NCI-H1694 treated with DMSO at 0.1 percent for 48 hours (cell line): ENCODE measurements around the gene DYSF.
A peak's percentile ranks its signal among the peaks of the same experiment; 100 is the strongest.

Experiments
- DNase-seq: peaks from one replicate; lab custom pipeline; 2025; lab: John Stamatoyannopoulos, UW

Gene DYSF

DNA sequence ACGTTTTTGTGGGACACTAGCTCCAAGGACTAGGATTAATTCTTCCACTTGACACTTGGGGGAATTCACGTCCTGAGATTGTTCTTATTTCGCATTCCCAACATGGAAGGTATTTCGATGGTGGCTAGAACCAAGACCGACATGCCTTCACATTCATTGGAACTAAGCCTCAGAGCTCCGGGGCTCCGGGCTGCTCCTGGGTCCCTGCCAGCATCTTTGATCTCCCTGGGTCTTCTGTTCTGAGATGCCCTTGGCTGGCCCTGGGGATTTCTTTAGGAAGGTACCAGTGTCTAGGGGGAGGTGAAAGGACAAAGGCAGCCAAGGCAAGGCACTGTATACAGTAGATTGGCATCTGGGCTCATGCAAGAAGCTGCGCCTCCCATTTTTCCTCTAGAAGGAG lies 76.8 kb downstream of the DYSF start:
- no peak for DNase-seq

DNA sequence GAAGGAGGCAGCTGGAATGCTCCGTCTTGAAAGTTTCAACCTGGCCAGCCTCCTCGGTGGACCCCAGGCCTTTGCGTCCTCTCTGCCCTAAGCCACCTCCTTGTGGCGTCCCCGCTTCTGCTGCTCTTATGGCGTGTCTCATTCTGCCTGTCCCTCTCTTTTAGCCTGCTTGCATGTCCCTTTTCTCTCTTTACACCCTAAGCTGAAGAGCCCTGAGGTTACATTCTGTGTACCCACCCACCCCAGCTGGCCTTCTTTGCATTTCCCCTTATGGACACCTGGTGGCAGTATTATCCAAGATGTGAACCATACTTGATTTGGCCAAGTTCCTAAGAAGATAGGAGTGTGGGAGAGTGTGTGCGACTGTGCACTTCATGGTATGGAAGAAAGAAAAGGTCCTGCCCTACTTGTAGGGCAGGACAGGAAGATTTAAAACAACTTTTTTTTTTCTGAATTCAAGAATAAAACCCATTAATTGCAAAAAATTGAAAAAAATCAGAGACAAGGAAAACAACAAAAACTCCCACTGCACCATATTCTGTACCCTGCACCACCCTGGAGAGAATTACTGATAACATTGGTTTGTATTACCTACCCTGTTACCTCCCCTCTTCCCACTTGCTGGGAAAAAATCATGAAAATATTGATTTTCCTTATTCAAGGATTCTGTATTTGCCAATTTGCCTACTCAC lies 77.4 kb downstream of the DYSF start:
- peak; percentile 38 for DNase-seq

DNA sequence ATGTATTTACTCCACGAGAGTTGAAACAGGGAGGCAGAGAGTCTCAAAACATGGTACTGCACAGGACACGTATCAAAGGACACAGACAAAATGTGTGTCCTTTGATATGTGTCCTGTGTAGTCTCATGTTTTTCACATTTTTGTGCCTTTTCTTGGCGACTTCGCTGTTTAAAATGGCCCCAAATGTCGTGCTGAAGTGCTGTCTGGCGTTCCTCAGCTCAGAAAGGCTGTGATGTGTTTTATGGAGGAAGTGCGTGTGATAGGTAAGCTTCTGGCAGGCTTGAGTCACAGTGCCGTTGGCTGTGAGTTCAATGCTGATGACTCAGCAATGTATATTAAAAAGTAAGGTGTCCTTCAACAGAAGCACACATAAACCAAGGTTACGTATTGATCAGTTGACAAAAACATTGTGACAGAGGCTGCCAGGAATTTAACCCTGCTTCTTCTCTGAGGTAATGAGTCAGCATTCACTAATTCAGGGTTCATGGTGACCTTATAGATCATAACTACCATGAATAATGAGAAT lies 78.2 kb downstream of the DYSF start:
- DNase-seq, result no peak

DNA sequence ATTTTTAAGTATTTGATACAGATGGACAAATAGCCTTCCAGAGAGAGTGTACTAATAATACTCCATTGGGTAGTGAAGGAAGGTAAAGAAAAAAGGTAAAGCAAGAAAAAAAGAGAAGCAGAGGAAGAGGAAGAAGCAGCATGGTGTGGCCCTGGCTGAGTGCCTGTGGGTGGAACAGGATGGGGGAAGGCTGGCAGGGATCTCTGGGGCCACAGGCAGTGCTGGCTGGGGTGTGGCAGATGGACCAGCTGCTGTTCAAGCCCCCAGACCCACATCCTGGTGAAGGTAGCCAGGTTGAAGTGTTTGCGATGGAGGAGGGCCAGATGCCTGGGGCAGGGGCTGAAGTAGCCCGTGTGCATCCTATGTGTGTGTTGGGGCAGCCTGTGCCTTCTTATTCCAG lies 79.0 kb downstream of the DYSF start:
- DNase-seq, result no peak

DNA sequence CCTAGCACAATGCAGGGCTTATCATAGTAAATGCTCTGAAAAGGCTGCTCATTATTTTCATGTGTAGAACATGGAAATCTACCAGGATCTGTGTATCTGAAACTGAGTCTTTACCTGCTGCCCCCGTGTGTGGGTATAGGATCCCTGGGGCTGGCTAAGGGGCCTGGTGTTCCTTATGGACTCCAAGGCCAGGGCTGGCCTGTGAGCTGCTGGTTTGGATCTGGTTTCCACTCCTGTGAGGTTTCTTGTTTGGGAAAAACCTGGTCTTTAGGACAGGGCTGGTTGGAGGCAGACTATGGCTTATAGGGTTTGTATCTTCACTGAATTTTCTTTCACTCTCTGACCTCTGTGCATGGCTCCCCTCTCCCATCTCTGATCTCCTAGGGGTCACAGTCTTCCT lies 80.8 kb downstream of the DYSF start:
- DNase-seq, result no peak

DNA sequence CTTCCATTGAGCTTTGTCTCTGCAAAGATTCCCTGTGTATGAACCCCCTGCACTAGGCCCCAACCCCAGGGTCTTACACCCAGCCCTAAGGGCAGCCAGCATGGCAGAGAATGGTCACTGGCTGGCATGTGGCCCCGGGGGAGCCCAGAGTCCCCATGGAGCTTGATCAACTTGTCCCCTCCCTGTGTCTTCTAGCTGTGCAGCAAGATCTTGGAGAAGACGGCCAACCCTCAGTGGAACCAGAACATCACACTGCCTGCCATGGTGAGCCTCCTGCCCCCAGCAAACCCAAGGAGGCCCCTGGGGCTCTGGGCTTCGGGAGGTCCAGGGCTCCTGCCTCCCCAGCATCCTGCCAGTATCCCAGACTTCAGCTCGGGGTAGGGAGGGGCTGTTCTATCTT lies 81.5 kb downstream of the DYSF start:
- no peak for DNase-seq

DNA sequence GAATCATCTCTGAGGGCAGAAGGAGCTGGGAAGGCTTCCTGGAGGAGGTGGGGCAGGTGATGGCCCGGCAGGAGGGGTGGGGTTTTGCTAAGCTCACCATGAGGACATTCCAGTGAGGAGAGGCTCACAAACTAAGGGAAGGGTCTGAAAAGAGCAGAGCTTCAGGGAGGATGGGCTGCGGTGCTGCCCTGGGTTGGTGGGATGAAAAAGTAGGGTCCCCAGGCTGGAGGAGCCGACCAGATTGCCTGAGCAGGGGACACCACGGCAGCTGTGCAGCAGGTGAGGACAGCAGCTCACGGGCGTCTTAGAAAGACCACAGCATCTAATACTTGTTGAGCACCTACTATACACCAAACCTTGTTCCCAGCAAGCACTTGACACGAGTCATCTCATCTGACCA lies 82.2 kb downstream of the DYSF start:
- no peak for DNase-seq

DNA sequence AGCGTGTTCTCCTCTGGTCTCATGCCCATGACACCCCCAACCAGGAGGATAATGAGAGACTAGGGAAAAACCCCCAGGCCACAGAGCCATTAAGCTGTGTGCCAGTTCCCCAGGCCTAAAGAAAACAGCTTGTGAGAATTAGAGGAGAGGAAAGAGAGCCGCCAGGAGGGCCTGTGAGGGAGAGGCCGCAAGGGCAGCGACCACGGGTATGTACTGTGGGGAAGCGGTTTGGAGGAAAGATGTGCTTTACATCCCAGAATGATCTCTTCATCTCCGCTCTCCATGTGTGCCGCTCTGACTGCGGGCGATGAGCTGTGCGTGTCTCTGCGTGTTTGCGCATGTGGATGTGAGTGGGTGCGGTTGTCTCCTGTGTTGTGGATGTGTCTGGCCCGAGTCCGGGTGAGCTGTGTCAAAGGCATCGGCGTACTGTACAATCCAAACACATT lies 82.9 kb downstream of the DYSF start:
- DNase-seq, result no peak

DNA sequence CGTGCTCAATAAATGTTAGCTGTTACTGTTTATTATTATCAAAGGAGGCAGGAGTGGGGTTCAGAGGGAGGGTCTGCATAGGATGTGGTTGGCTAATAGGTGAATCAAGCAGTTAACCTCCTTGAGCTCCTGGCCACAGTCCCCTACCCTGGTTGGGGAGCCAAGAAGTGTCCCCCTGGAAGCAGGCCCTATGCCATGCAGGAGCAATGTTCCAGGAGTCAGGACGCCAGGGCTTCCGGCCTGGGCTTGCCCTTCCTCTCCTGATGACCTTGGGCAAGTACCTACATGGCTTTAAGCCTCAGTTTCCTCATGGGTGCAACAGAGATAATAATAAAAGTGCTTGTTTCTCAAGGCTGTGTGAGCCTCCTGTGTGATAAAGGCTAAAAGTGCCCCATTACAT lies 84.9 kb downstream of the DYSF start:
- no peak for DNase-seq

DNA sequence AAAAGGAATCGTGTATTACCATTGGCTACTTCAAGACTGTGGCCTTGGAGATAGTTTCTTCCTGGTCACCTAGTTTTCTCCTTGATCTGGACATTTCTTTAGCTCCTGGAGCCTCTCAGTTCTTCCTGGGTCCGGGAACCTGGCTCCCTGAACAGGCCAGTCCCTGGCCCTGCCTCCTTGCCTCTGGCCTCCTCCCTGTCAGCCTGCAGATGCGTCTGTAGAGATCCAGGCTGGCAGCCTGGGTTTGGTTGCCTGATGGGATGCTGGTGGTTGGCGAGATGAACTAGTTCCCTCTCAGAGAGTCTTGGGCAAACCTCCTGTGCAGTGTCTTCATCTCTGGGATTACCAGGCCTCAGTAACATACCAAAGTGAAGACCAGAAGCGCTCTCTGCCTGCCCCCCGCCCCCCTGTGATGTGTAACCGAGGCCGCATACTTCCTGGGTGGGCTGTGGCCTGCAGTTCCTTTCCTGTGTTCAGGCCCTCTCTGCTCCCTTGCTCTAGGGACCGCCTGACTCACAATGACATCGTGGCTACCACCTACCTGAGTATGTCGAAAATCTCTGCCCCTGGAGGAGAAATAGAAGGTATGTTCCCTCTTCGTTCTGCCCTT lies 85.4 kb downstream of the DYSF start:
- DNase-seq, result no peak

DNA sequence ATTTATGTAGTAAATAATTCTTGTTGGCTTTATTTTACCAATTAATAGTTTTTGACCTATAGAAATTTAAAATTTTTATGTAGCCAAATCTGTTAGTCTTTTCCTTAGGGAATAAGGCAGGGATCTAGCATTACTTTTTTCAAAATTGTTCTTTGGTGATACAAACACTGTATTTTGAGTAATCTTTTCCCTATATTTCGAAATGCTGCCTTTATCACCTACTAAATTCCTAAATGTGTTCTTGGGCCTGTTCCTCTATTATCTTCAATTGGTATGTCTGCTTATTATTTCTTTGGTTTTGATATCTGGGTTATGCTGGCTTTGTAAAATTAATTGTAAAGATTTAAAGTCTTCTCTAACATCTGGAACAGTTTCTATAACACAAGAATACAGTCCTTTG lies 87.5 kb downstream of the DYSF start:
- no peak for DNase-seq

DNA sequence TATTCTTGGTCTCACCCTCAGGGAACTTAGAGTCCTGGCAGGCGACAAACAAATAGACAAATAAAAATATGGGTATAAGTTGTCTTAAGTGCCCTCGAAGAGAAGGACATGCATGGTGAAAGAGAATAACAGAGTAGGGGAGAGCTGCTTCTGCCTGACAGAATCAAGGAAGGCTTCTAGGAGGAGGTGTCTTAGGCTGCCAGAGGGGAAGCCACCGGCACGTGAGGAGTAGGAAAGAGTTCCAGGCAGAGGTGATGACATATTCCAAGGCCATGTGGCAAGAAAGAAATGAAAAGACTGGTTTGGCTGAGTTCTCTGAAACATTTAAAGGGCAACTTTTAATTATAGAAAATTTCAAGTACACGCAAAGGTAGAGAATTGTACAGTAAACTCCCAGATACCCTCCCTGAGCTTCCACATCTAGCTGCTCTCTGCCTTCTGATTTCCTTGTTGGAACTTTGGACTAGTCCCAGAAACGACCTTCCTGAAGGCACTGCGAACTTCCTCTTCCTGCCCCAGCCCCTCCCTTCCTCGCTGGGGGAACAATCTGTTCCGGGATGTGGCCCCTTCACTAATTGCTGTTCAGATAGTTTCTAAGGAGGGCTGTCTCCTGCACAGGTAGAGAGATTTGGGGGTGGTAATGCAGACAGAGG lies 91.7 kb downstream of the DYSF start:
- no peak for DNase-seq

DNA sequence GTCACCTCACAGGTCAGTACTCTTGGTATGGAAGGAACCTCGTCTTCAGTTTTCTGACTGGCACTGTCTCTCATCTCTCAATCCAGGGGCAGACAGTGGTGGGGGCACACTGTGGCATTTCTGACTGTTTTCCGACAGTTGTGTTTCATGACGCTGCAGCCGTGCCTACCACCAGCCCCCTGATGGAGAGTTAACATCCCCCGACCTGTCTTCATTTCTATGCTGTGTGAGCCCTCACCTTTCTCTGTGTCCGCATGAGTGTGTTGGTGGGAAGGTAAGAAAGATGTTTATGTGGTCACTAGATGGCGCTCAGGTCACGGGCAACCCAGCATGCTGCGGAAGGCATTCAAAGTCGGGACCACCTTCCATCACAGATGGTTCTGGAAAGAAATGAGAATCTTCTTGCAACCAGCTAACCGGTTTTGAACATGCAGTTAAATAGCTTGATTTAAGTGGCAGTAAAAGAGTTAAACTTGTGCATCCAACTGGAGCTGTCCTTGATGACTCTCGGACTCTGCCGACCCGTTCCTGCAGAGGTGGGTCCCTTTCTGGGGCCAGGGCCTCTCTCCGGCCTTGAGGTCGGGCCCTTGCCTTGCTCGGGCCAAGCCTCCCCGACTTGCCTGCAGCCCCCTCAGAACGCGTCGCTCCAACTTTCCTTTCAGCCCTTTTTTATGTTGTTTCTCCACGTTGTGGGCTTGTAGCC lies 92.4 kb downstream of the DYSF start:
- DNase-seq, result peak; percentile 77

DNA sequence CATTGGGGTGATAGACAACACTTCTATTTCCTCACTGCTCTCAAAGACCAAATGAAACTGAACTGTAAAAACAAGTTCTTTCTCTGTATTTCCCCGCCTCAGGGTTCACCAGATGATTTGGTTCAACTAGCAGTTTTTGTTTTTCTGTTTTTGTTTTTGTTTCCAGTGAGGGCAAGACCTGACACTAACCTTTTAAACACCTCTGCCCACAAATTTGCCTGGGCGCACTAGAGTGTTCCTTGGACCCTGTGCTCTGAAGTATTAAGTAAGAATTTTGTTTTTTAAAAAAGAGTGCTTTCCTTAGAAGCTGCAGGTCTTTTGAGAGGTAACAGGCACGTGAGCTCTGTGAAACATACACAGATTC lies 92.9 kb downstream of the DYSF start:
- no peak for DNase-seq

DNA sequence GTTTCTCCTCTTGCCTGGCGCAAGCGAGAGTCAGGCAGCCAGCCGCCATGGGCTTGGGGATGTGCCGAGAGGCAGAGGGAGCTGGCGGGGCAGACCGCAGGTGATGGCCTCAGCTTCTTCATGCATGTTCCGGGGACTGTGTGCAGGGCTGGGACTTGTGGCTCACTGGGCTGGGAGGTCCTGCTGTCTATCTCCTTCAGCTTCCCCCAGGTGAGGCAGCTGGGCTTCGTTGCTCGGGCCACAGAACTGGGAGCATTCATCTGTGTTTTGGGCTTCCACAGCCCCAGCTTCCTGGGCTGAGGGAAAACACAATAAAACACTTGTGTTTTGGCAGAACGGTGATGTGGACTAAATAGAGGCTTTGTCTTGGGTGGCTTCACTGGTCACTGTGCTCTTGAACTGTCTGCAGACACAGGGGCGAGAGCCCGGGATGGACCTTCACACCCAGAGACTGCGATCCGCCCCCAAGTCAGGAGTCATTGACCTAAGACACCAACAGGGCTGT lies 93.5 kb downstream of the DYSF start:
- no peak for DNase-seq

DNA sequence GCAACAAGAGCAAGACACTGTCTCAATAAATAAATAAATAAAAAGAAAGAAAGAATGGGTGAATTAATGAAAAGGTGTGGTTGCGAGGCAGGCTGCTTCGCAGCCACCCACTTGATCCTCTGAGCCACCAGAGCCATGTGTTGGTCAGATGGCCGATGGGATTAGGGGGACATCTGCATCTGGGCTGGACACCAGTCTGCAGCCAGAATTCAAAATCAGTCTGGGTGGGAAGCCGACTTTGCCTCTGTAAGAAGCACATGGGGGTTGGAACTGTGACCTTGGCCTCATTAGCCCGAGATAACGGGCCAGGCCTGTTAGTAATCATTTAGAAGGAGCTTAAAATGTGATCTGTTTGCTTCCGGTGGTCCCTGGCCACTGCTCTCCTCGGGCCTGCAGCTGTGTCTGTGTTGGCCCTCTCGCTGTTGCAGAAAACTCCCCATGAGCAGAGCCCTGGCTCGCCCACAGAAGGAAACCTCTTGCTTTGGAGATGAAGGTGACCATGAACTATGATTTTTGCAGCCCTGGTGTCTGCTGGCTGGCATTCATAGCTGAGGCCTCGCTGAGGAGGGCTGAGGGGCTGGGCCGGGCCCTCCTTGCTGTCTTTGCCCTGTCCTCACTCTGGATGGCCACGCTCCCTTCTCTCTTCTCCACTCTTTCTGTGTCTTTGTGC lies 94.4 kb downstream of the DYSF start:
- no peak for DNase-seq

DNA sequence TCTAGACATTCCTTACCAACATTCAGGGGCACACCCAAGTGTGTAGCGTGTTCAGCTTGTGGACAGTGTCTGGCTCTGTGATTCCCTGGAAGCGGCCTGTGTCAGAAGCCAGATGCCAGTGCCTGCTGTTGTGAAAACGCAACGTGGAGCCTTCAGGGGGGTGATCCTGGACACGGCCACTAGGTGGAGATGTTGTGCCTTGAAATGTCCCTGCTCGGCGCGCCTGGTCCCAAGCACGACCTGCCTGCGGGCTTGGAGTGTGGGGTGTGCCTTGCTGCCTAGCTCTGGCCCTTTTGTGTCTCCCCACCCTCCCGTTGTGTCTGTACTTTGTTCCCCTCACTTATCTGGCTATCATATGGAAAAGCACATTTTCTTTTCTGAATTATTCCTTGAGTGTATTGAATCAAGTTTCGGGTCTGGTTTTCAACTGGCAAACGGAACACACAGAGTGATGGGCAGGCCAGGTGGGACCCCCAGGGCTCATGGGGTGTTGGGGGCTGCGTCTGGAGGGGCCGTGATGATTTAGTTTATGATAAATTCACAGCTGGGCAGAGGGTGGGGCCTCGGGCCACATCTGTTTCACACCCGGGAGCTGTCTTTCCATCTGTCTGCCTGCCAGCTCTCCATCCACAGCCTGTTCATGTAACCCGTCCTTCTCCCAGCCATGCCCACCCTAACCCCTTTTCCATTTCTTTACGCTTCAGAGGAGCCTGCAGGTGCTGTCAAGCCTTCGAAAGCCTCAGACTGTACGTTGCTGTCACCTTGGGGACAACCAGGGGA lies 95.5 kb downstream of the DYSF start:
- DNase-seq, result peak; percentile 90

DNA sequence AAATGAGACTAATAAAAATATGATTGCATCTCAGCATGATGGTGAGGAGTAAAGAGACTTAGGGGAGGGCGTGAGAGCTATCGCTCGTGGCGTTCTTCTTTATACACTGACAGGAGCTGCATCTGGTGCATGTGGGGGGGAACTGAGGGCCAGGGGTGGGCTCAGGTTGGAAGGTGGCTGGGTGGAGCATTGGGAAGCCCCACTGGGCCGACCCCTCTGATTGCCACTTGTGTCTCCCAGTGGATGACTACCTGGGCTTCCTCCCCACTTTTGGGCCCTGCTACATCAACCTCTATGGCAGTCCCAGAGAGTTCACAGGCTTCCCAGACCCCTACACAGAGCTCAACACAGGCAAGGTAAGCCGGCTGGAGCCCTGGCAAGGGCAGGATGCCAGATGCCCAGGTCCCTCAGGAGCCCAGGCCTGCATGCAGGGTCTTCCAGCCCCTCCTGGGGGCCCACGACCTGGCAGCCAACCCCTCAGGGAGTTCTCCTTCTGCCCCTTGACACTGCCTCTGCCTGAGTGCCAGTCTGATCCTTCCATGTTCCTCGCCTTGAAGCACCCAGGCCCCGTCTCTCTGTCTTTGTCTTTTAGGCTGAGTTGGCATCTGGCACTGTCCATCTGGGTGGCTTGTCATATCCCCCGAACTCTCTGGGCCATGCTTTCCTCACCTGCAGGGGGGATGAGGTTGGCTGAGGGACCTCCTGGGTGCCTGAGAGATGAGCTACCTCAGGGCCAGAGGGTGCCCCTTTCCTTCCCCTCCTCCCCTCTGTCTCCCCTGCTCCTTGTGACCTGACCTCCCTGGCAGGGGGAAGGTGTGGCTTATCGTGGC lies 97.7 kb downstream of the DYSF start:
- DNase-seq, result no peak

DNA sequence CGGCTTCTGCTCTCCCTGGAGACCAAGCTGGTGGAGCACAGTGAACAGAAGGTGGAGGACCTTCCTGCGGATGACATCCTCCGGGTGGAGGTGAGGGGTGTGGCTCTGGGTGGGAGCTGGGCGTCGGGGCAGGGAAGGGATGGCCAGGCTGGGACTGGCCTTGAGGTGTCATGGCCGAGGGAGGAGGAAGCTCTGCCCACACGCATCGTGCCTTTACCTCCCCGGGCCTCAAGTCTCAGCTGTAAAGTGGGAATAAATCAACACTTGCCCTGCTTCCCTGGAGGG lies 98.2 kb downstream of the DYSF start:
- no peak for DNase-seq

DNA sequence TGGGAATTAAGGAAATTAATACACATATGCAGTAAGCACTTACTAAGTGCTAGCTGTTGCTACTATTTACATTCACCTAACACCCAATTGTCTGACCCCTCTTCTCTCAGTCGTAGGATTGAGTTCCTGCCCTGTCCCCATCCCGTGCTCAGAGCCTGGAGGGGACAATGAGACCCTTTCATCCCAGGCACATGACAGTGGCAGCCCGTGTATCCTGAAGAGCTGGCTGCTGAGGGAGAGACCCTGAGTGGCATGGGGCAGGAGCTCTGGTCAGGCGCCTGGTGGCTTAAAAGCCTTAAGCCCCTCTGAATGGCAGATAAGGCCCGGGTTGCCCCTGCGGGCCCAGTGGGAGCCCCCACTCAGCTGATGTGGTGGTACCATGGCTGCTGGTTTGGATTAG lies 99.0 kb downstream of the DYSF start:
- DNase-seq, result no peak
